H1 (cell line): ENCODE data around the gene CST8. TPM values are rescaled to one million over a fixed set of nuclear protein-coding genes. Genes with fewer than 3 reads are reported as not detected.

ENCODE experiments used
- CTCF ChIA-PET: fragments of 300-600 bp; sonication (Branson Sonifier 250); formaldehyde crosslinking; loops from one replicate; lab custom pipeline; 2021; ENCODE audit not compliant: partially characterized antibody; lab: Charles Lee
- POLR2A ChIA-PET: fragments of 300-600 bp; sonication (Branson Sonifier 250); formaldehyde crosslinking; loops from one replicate; lab custom pipeline; 2021; ENCODE audit warnings: inconsistent platforms; ENCODE audit not compliant: partially characterized antibody; lab: Charles Lee
- DNase-seq, 2 experiments: peaks; one replicate each; pipeline versions ENCODE4 v3.0.0 to v3.0.0-alpha.2; 2010 to 2022; ENCODE audit warnings: low spot score in 2 of 2, low read depth in 1 of 2, mixed read lengths in 1 of 2
- FAIRE-seq: peaks from 2 replicates; lab custom pipeline; 2011; peaks lifted over from hg19 to GRCh38; lab: Jason Lieb, UNC
- H2AFZ ChIP-seq: 2 replicates; pipeline ENCODE4 v1.8.1; 2012; ENCODE audit warnings: low read length, inconsistent platforms
- H2AK5ac ChIP-seq: 2 replicates; pipeline ENCODE4 v1.6.1; 2013; ENCODE audit warnings: low read depth, low read length
- H2BK120ac ChIP-seq: replicated peaks from 2 replicates; pipeline ENCODE3; 2013; ENCODE audit warnings: low read depth, low read length, inconsistent platforms
- H2BK12ac ChIP-seq: 2 replicates; pipeline ENCODE4 v1.6.1; 2013; ENCODE audit warnings: low read depth, low read length
- H2BK15ac ChIP-seq: 2 replicates; pipeline ENCODE4 v1.6.1; 2013; ENCODE audit warnings: low read length
- H2BK20ac ChIP-seq: 2 replicates; pipeline ENCODE4 v1.6.1; 2013; ENCODE audit warnings: low read length
- H2BK5ac ChIP-seq: 2 replicates; pipeline ENCODE4 v1.6.1; 2013; ENCODE audit warnings: low read depth, low read length
- H3K14ac ChIP-seq: 2 replicates; pipeline ENCODE4 v1.6.1; 2013; ENCODE audit warnings: inconsistent platforms; ENCODE audit not compliant: insufficient read length
- H3K18ac ChIP-seq: 2 replicates; pipeline ENCODE4 v1.6.1; 2013; ENCODE audit warnings: low read length; ENCODE audit errors: extremely low read depth
- H3K23ac ChIP-seq: 2 replicates; pipeline ENCODE4 v1.6.1; 2013; ENCODE audit warnings: inconsistent platforms; ENCODE audit not compliant: insufficient read length
- H3K23me2 ChIP-seq: 2 replicates; pipeline ENCODE4 v1.6.1; 2013; ENCODE audit warnings: low read depth, low read length
- H3K27ac ChIP-seq: 2 replicates; pipeline ENCODE4 v1.6.1; 2011; ENCODE audit warnings: low read depth, low read length, inconsistent platforms
- H3K27me3 ChIP-seq, 4 experiments: replicated peaks in 1 of 4; 1 replicate in 1 of 4; 2 replicates in 3 of 4; pipeline versions ENCODE4 v1.6.1 to v1.8.1; 2011 to 2013; ENCODE audit warnings: low read length in 3 of 4, mild to moderate bottlenecking in 3 of 4, inconsistent platforms in 2 of 4, mixed read lengths in 2 of 4, moderate library complexity in 1 of 4; ENCODE audit not compliant: control insufficient read depth in 3 of 4, insufficient read depth in 3 of 4; ENCODE audit errors: extremely low read depth in 1 of 4
- H3K36me3 ChIP-seq, 4 experiments: 2 replicates each; pipeline versions ENCODE4 v1.6.1 to v1.8.1; 2011 to 2013; ENCODE audit warnings: mild to moderate bottlenecking in 4 of 4, low read length in 3 of 4, moderate library complexity in 2 of 4, control low read depth in 1 of 4, inconsistent platforms in 1 of 4; ENCODE audit not compliant: insufficient read depth in 4 of 4, control insufficient read depth in 2 of 4
- H3K4ac ChIP-seq: replicated peaks from 2 replicates; pipeline ENCODE3; 2013; ENCODE audit warnings: low read length, low read depth, mixed read lengths, inconsistent platforms; ENCODE audit not compliant: insufficient read length
- H3K4me1 ChIP-seq, 4 experiments: replicated peaks in 1 of 4; 1 replicate in 1 of 4; 2 replicates in 3 of 4; pipeline versions ENCODE4 v1.6.1 to v1.8.1; 2011 to 2013; ENCODE audit warnings: low read length in 3 of 4, inconsistent platforms in 2 of 4, mixed read lengths in 1 of 4; ENCODE audit not compliant: insufficient read depth in 4 of 4, control insufficient read depth in 3 of 4
- H3K4me2 ChIP-seq, 2 experiments: 2 replicates each; pipeline versions ENCODE4 v1.6.1 to v1.8.1; 2011 to 2013; ENCODE audit warnings: low read depth in 2 of 2, low read length in 2 of 2, control low read depth in 1 of 2, inconsistent platforms in 1 of 2, mild to moderate bottlenecking in 1 of 2; ENCODE audit not compliant: insufficient read depth in 1 of 2
- H3K4me3 ChIP-seq, 4 experiments: fragments of 200-600, 300-600 bp in 1 of 4; sonication (generic), shearing (Covaris generic), sonication (Bioruptor Twin) in 1 of 4; 2 replicates each; pipeline versions ENCODE4 v1.5.1 to v1.8.1; 2011 to 2016; ENCODE audit warnings: low read length in 4 of 4, low read depth in 3 of 4, control low read depth in 2 of 4, inconsistent platforms in 2 of 4, mild to moderate bottlenecking in 2 of 4, mixed read lengths in 1 of 4, moderate library complexity in 1 of 4; ENCODE audit not compliant: insufficient read depth in 2 of 4; ENCODE audit errors: extremely low read depth in 1 of 4
- H3K56ac ChIP-seq: replicated peaks from 2 replicates; pipeline ENCODE3; 2013; ENCODE audit warnings: low read depth, mild to moderate bottlenecking, mixed read lengths, low read length, inconsistent platforms; ENCODE audit not compliant: insufficient read length
- H3K79me1 ChIP-seq: 2 replicates; pipeline ENCODE4 v1.6.1; 2013; ENCODE audit warnings: low read depth, low read length, control low read depth
- H3K79me2 ChIP-seq, 2 experiments: 2 replicates each; pipeline versions ENCODE4 v1.6.1 to v1.8.1; 2012 to 2013; ENCODE audit warnings: low read length in 2 of 2, mild to moderate bottlenecking in 2 of 2, inconsistent platforms in 1 of 2; ENCODE audit not compliant: insufficient read depth in 2 of 2, control insufficient read depth in 1 of 2
- H3K9ac ChIP-seq, 4 experiments: replicated peaks in 1 of 4; 1 replicate in 1 of 4; 2 replicates in 3 of 4; pipeline versions ENCODE4 v1.6.1 to v1.8.1; 2011 to 2013; ENCODE audit warnings: low read depth in 3 of 4, low read length in 3 of 4, control low read depth in 2 of 4, mild to moderate bottlenecking in 2 of 4, moderate library complexity in 2 of 4, inconsistent platforms in 1 of 4; ENCODE audit errors: extremely low read depth in 1 of 4
- H3K9me3 ChIP-seq, 2 experiments: 2 replicates each; pipeline versions ENCODE4 v1.6.1 to v1.8.1; 2012 to 2013; ENCODE audit warnings: mild to moderate bottlenecking in 2 of 2, moderate library complexity in 2 of 2, control low read depth in 1 of 2, inconsistent platforms in 1 of 2, low read depth in 1 of 2, low read length in 1 of 2, mixed read lengths in 1 of 2; ENCODE audit not compliant: insufficient read depth in 2 of 2
- H4K20me1 ChIP-seq, 2 experiments: replicated peaks in 1 of 2; 2 replicates each; pipeline versions ENCODE3 to v1.8.1; 2011 to 2013; ENCODE audit warnings: inconsistent platforms in 2 of 2, low read length in 2 of 2, mild to moderate bottlenecking in 1 of 2; ENCODE audit not compliant: insufficient read depth in 2 of 2, control insufficient read depth in 1 of 2
- H4K5ac ChIP-seq: 2 replicates; pipeline ENCODE4 v1.6.1; 2013; ENCODE audit warnings: low read length, low read depth, mixed read lengths, inconsistent platforms; ENCODE audit not compliant: insufficient read length
- H4K8ac ChIP-seq: 2 replicates; pipeline ENCODE4 v1.8.0; 2013; ENCODE audit warnings: mild to moderate bottlenecking, moderate library complexity, low read length, inconsistent platforms; ENCODE audit not compliant: insufficient read depth; ENCODE audit errors: extremely low read depth
- H4K91ac ChIP-seq: replicated peaks from 2 replicates; pipeline ENCODE3; 2013; ENCODE audit warnings: low read length, mixed read lengths, inconsistent platforms; ENCODE audit not compliant: insufficient read length
- ASH2L ChIP-seq: fragments of 200-600, 300-600 bp; sonication (generic); IDR thresholded peaks from one replicate; pipeline ENCODE4 v1.7.1; 2017; ENCODE audit warnings: low read length
- BRCA1 ChIP-seq: IDR thresholded peaks from 2 replicates; pipeline ENCODE4 v1.6.1; 2012; ENCODE audit warnings: low read depth, low read length, improper control_type of control experiment
- CHD2 ChIP-seq: IDR thresholded peaks from 2 replicates; pipeline ENCODE4 v1.6.1; 2012; ENCODE audit warnings: low read length, improper control_type of control experiment
- FOSL1 ChIP-seq: IDR thresholded peaks from 2 replicates; pipeline ENCODE4 v1.6.1; 2011; ENCODE audit warnings: mild to moderate bottlenecking, low read depth, low read length, moderate library complexity; ENCODE audit not compliant: insufficient read depth
- GABPA ChIP-seq: IDR thresholded peaks from 2 replicates; pipeline ENCODE4 v1.6.1; 2011; ENCODE audit warnings: mild to moderate bottlenecking, low read length, moderate library complexity, borderline replicate concordance; ENCODE audit not compliant: insufficient read depth
- JUND ChIP-seq: IDR thresholded peaks from 2 replicates; pipeline ENCODE4 v1.6.1; 2011; ENCODE audit warnings: mild to moderate bottlenecking, improper control_type of control experiment, low read length
- POLR2AphosphoS5 ChIP-seq: IDR thresholded peaks from 2 replicates; pipeline ENCODE4 v1.6.1; 2011; ENCODE audit warnings: low read depth, low read length
- POU5F1 ChIP-seq: IDR thresholded peaks from 2 replicates; pipeline ENCODE4 v1.6.1; 2011; ENCODE audit warnings: low read depth, mild to moderate bottlenecking, low read length, moderate library complexity
- SIX5 ChIP-seq: IDR thresholded peaks from 2 replicates; pipeline ENCODE4 v1.6.1; 2011; ENCODE audit warnings: mild to moderate bottlenecking, low read depth, low read length
- SP4 ChIP-seq: IDR thresholded peaks from 2 replicates; pipeline ENCODE4 v1.6.1; 2012; ENCODE audit warnings: low read length, inconsistent platforms
- TCF12 ChIP-seq: IDR thresholded peaks from 2 replicates; pipeline ENCODE4 v1.6.1; 2011; ENCODE audit warnings: low read depth, mild to moderate bottlenecking, low read length
- YY1 ChIP-seq: IDR thresholded peaks from 2 replicates; pipeline ENCODE4 v1.6.1; 2011; ENCODE audit warnings: low read depth, mild to moderate bottlenecking, low read length
- WGBS, 2 experiments: shearing (Covaris generic) in 1 of 2; methylation state at CpG; one replicate each; pipeline versions ENCODE4 v1.1.6 to v1.1.7; 2013 to 2015; ENCODE audit warnings: low lambda C conversion rate in 2 of 2, mixed read lengths in 2 of 2, inconsistent platforms in 1 of 2, low coverage in 1 of 2, missing lambda C conversion rate in 1 of 2; ENCODE audit not compliant: insufficient replicate concordance in 2 of 2, insufficient coverage in 1 of 2, insufficient read length in 1 of 2; ENCODE audit errors: extremely low coverage in 1 of 2, missing lambda C conversion rate in 1 of 2; 5-methylcytosine and 5-hydroxymethylcytosine counted together
- polyA plus RNA-seq, 7 experiments: library from polyadenylated mRNA; depleted of rRNA in 3 of 7; stranded (reverse) in 5 of 7; unstranded in 2 of 7; fragments of >200 nt in 5 of 7; fragments of 200-250 nt in 2 of 7; gene quantifications; 1 replicate in 5 of 7; 2 replicates in 1 of 7; 4 replicates in 1 of 7; pipeline versions ENCODE4 v1.2.1 to v1.2.3, GENCODE V29; 2011 to 2013; ENCODE audit warnings: missing spikeins in 2 of 7, mixed read lengths in 2 of 7
- total RNA-seq: library from RNA; stranded (reverse); fragmentation: NEBNext Ultra II Directional; extraction: Animal tissue kit (Norgen Biotek cat#: 25700); gene quantifications from 2 replicates; pipeline ENCODE4 v1.2.1, GENCODE V29; 2021
- TF ChIP-seq, protein P1 (sequence below): IDR thresholded peaks from 2 replicates; pipeline ENCODE4 v1.6.1; 2012; ENCODE audit warnings: inconsistent platforms
- TF ChIP-seq, protein P2 (sequence below): IDR thresholded peaks from 2 replicates; pipeline ENCODE4 v1.6.1; 2011; ENCODE audit warnings: low read length, improper control_type of control experiment

CST8 gene
- total and polyA plus RNA-seq, 2 of the 8 experiments (the other 6 are each of a cell fraction or from before 2014, with no cell fraction given), result not detected

DNA sequence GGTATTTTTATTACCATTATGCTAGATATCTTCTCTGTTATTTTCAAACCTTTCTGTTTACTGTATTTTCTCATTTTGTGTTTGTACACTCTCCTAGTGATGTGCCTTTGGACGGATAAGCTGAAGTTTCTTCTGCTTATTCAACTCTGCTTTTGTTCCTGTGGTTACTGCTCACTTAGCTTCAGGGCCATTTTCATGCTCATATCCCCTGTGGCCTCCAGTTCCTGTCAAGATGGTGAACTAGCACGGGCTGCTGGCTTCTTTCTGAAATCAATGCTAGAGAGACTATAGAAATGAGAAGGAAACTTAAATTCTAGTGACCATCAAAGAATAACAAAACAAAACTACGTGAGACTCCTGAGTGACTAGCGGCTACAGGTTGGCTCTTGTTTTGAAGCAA, 6.8 kb upstream of the CST8 start:
- H3K23me2 ChIP-seq, result no peaks in the 10 kb centered on the region; the same call in 1 of the 2 replicates
- 81% methylated on average over 4 of the region's 4 CpGs; no CpG with 5 or more reads in 1 of the 2 experiments for WGBS, 2 experiments
- no peak overlapping the region for H2BK15ac ChIP-seq
- H3K27ac ChIP-seq, result no peak overlapping the region
- H3K79me2 ChIP-seq, result no peaks in the 10 kb centered on the region
- peak overlapping the region; percentile 48 for H4K91ac ChIP-seq
- no peak overlapping the region for H3K56ac ChIP-seq
- no peak overlapping the region for H3K4ac ChIP-seq
- H2AFZ ChIP-seq, result peak overlapping the region; percentile 18; the same call in 1 of the 2 replicates
- POLR2A ChIA-PET, result no interaction called here
- H2BK5ac ChIP-seq, result peak overlapping the region; percentile 27; the same call in 1 of the 2 replicates
- H4K8ac ChIP-seq, result no peak overlapping the region
- H2AK5ac ChIP-seq, result no peak overlapping the region
- no peaks in the 10 kb centered on the region for H3K79me1 ChIP-seq
- H3K4me1 ChIP-seq, result peaks cover 0 to 5% (median 0%) of the 10 kb centered on the region in 4 experiments; a peak in 1 of 7 replicates
- H3K18ac ChIP-seq, result no peak overlapping the region
- no peak overlapping the region for H2BK20ac ChIP-seq
- H4K5ac ChIP-seq, result no peak overlapping the region
- no peak overlapping the region for H2BK120ac ChIP-seq
- H3K9me3 ChIP-seq, result no peaks in the 10 kb centered on the region; a peak in 1 of 4 replicates
- DNase-seq (no peak), FAIRE-seq (no peak)
- CTCF ChIA-PET, result no interaction called here
- no peak overlapping the region for H2BK12ac ChIP-seq
- H3K14ac ChIP-seq, result no peak overlapping the region
- H3K9ac ChIP-seq, result no peak overlapping the region
- H4K20me1 ChIP-seq, result no peaks in the 10 kb centered on the region
- H3K4me2 ChIP-seq, result no peak overlapping the region
- no peak overlapping the region for H3K4me3 ChIP-seq
- no peaks in the 10 kb centered on the region; a peak in 1 of 7 replicates for H3K27me3 ChIP-seq
- no peak overlapping the region for H3K23ac ChIP-seq
- H3K36me3 ChIP-seq, result no peaks in the 10 kb centered on the region
- no peak for TF ChIP-seq GABPA
- TF ChIP-seq, protein P1, sequence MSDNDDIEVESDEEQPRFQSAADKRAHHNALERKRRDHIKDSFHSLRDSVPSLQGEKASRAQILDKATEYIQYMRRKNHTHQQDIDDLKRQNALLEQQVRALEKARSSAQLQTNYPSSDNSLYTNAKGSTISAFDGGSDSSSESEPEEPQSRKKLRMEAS, result no peak
- TF ChIP-seq POLR2AphosphoS5, result no peak
- no peak for TF ChIP-seq POU5F1
- TF ChIP-seq, protein P2, sequence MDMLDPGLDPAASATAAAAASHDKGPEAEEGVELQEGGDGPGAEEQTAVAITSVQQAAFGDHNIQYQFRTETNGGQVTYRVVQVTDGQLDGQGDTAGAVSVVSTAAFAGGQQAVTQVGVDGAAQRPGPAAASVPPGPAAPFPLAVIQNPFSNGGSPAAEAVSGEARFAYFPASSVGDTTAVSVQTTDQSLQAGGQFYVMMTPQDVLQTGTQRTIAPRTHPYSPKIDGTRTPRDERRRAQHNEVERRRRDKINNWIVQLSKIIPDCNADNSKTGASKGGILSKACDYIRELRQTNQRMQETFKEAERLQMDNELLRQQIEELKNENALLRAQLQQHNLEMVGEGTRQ, result no peak
- TF ChIP-seq JUND, result no peak
- TF ChIP-seq BRCA1, result no peak
- TF ChIP-seq YY1, result no peak
- TF ChIP-seq FOSL1, result no peak
- no peak for TF ChIP-seq SP4
- no peak for TF ChIP-seq SIX5
- TF ChIP-seq CHD2, result no peak
- no peak for TF ChIP-seq ASH2L
- no peak for TF ChIP-seq TCF12
